Gastroesophageal sphincter (tissue), 4 donors: ENCODE measurements around the gene TOMM34. TPM values are rescaled to one million over a fixed set of nuclear protein-coding genes. Genes with fewer than 3 reads are reported as not detected.

Experiments used
- ATAC-seq: fragments of 150-250 bp; one replicate; pipeline ENCODE4 v1.9.1; 2016; ENCODE audit warnings: mild to moderate bottlenecking, moderate library complexity
- H3K27ac ChIP-seq, 4 donors: fragments of 200-600 bp; sonication (generic) in 3 of 4; 1 replicate in 3 of 4; 2 replicates in 1 of 4; pipeline ENCODE4 v1.5.1; 2016 to 2019
- H3K27me3 ChIP-seq: fragments of 200-600 bp; sonication (generic); one replicate; pipeline ENCODE4 v1.5.1; 2019
- H3K36me3 ChIP-seq, 2 donors: fragments of 200-600 bp; sonication (generic); one replicate each; pipeline ENCODE4 v1.5.1; 2019; ENCODE audit warnings: control low read depth in 1 of 2
- H3K4me1 ChIP-seq, 3 donors: fragments of 200-600 bp; sonication (generic); 1 replicate in 2 of 3; 2 replicates in 1 of 3; pipeline ENCODE4 v1.5.1; 2016 to 2019; ENCODE audit warnings: control low read depth in 2 of 3
- H3K4me3 ChIP-seq, 2 donors: fragments of 200-600 bp; sonication (generic); one replicate each; pipeline ENCODE4 v1.5.1; 2019; ENCODE audit warnings: mild to moderate bottlenecking in 1 of 2, moderate library complexity in 1 of 2
- H3K9me3 ChIP-seq, 3 donors: fragments of 200-600 bp; sonication (generic); one replicate each; pipeline ENCODE4 v1.5.1; 2017 to 2019; ENCODE audit warnings: control low read depth in 2 of 3
- CTCF ChIP-seq, 4 experiments: fragments of 200-600 bp in 2 of 4; fragments of 450-650 bp in 2 of 4; sonication (generic) in 1 of 4; IDR thresholded peaks; one replicate each; pipeline ENCODE4 v1.5.1; 2017 to 2019; ENCODE audit warnings: antibody characterized with exemption in 4 of 4, mild to moderate bottlenecking in 2 of 4, moderate library complexity in 2 of 4
- EP300 ChIP-seq: sonication (generic); formaldehyde crosslinking; IDR thresholded peaks from one replicate; pipeline ENCODE4 v1.6.1; 2017; ENCODE audit warnings: antibody characterized with exemption, mild to moderate bottlenecking
- POLR2A ChIP-seq, 2 donors: fragments of 450-650 bp; IDR thresholded peaks; one replicate each; pipeline ENCODE4 v1.6.1; 2017; ENCODE audit warnings: antibody characterized with exemption in 2 of 2, mild to moderate bottlenecking in 2 of 2, moderate library complexity in 1 of 2
- POLR2AphosphoS5 ChIP-seq: sonication (generic); formaldehyde crosslinking; IDR thresholded peaks from one replicate; pipeline ENCODE4 v1.6.1; 2017; ENCODE audit warnings: antibody characterized with exemption
- WGBS, 2 donors: methylation state at CpG; one replicate each; pipeline ENCODE4 v1.1.5; 2018; ENCODE audit warnings: low coverage in 1 of 2; 5-methylcytosine and 5-hydroxymethylcytosine counted together
- total RNA-seq, 4 donors: library from RNA; depleted of rRNA; stranded (reverse); fragments of >200 nt; gene quantifications; one replicate each; pipeline ENCODE4 v1.1.0, GENCODE V29; 2016

The TOMM34 gene
- total RNA-seq, 4 donors from 2014 or later = 6.8 to 16.5 (median 13.8) TPM

DNA sequence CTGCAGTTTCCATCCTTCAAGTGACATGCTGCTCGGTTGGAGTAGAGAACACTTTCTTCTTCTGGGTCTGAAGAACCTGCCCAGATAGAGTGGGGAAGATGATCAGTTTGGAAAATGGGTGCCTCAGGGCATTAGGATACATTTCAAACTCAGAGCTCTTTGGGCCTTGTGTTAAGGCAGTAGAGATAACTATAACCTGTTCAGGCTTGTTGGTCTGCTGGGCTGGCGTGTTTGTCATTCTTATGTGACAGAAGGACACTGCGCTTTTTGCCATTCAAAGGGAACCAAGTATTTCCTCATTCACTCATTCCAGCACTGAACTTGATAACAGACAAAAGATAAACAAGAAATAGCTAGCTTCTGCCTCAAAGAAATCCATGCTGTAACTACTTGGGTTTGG lies 3.8 kb downstream of the TOMM34 start:
- Histone ChIP-seq H3K9me3 (no peaks in the 10 kb centered on the region), H3K27me3 (no peaks in the 10 kb centered on the region), H3K36me3 (peaks cover 0 to 55% of the 10 kb centered on the region in 2 donors), H3K4me1 (peaks cover 0 to 31% (median 0%) of the 10 kb centered on the region in 3 donors), H3K27ac (no peak overlapping the region), H3K4me3 (no peak overlapping the region)
- WGBS, 2 donors = 78 to 86% methylated on average over 2 of the region's 3 CpGs
- no peak for TF ChIP-seq POLR2A (IDR thresholded peaks at IDR 0.05)
- no peak for ATAC-seq

DNA sequence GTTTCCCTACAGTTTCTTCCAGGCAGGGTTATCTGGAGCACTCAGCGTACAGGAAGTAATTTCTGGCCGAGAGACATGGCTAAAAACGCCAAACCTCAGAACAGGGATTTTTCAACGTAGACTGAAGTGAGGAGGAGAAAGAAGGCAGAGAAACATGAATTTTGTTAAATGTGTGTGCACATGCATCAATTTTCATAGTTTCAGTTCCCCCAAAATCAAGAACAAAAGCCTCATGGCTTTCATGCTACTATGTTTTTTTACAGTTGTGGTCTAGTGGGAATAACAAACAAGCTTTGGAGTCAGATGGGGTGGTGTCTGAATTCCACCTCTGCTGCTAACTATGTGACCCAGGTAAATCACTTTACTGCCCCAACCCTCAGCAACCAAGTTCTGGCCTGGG lies 4.9 kb downstream of the TOMM34 start:
- ATAC-seq = no peak
- H3K36me3 ChIP-seq = peaks cover 6 to 66% of the 10 kb centered on the region in 2 donors

DNA sequence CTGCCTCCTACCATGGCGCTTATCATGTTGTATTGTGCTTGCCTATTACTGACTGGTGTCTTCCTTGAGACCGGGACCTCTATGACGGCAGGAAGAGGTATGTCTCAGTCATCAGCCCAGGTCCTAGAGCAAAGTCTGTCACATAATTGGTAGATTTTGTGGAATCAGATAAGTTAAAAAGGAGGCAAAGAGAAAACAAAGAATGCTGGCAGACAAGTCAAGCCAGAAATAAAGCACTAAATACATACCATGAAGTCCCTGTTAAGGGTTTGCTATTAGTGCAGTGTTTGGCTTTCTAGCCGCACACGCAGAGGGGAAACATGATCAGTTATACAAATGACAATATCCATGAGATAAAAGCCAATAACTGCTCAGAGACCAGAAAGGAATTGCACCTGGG lies 6.0 kb downstream of the TOMM34 start:
- ATAC-seq = no peak
- WGBS, 2 donors = 100% methylated on average over 2 of the region's 5 CpGs
- H3K27ac ChIP-seq = no peak overlapping the region
- no peaks in the 10 kb centered on the region for H3K27me3 ChIP-seq
- no peak overlapping the region for H3K4me3 ChIP-seq
- peaks cover 0 to 17% (median 0%) of the 10 kb centered on the region in 3 donors for H3K4me1 ChIP-seq
- H3K36me3 ChIP-seq = peaks cover 6 to 77% of the 10 kb centered on the region in 2 donors
- H3K9me3 ChIP-seq = no peaks in the 10 kb centered on the region
- TF ChIP-seq POLR2A (IDR thresholded peaks at IDR 0.05) (no peak), POLR2AphosphoS5 (no peak), CTCF (IDR thresholded peaks at IDR 0.05) (no peak), EP300 (no peak)

More for the DNA sequence above, 4.9 kb downstream of the TOMM34 start:
- H3K4me1 ChIP-seq = peaks cover 0 to 22% (median 0%) of the 10 kb centered on the region in 3 donors
- WGBS, 2 donors = 69 to 100% methylated on average over 3 to 4 of the region's 4 CpGs
- H3K4me3 ChIP-seq = no peak overlapping the region
- no peak for TF ChIP-seq POLR2A (IDR thresholded peaks at IDR 0.05)
- no peaks in the 10 kb centered on the region for H3K9me3 ChIP-seq
- H3K27me3 ChIP-seq = no peaks in the 10 kb centered on the region
- no peak overlapping the region for H3K27ac ChIP-seq

GRCh38 chr20:44952731-44953130 lies 7.5 kb downstream of the TOMM34 start:
- WGBS, 2 donors = 100% methylated on average over 1 of the region's 1 CpG
- Histone ChIP-seq H3K27me3 (no peaks in the 10 kb centered on the region), H3K4me1 (peaks cover 0 to 2% (median 0%) of the 10 kb centered on the region in 3 donors), H3K36me3 (peaks cover 6 to 92% of the 10 kb centered on the region in 2 donors), H3K9me3 (no peaks in the 10 kb centered on the region), H3K4me3 (no peak overlapping the region), H3K27ac (no peak overlapping the region)
- no peak for TF ChIP-seq POLR2AphosphoS5
- no peak for TF ChIP-seq POLR2A (IDR thresholded peaks at IDR 0.05)
- TF ChIP-seq EP300 = no peak
- TF ChIP-seq CTCF (IDR thresholded peaks at IDR 0.05) = no peak
- ATAC-seq = no peak

DNA sequence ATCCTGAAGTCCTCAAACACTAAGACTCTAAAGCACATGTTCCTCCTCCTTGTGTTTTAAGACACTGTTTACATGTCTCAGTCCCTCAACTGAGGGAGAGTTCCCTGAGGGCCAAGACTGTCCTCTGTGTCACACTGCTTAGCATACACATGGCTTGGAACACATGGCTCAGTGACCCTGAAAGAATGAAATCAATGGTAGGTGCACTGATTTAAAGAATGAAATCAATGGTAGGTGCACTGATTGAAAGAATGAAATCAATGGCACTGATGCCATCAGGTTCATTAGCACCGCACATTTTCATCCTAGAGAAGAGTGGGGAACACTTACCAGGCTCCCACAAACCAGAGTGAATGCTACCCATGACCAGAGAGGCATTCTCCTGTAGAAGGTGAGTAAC lies 9.8 kb downstream of the TOMM34 start:
- 100% methylated on average over 1 of the region's 1 CpG; no CpG with 5 or more reads in 1 of the 2 donors for WGBS, 2 donors
- peaks cover 6 to 98% of the 10 kb centered on the region in 2 donors for H3K36me3 ChIP-seq
- H3K4me1 ChIP-seq = no peaks in the 10 kb centered on the region
- H3K27ac ChIP-seq = no peak overlapping the region
- H3K27me3 ChIP-seq = no peaks in the 10 kb centered on the region
- TF ChIP-seq EP300 = no peak
- TF ChIP-seq POLR2AphosphoS5 = no peak
- no peak for TF ChIP-seq CTCF (IDR thresholded peaks at IDR 0.05)
- TF ChIP-seq POLR2A (IDR thresholded peaks at IDR 0.05) = no peak
- no peak overlapping the region for H3K4me3 ChIP-seq
- ATAC-seq = no peak
- H3K9me3 ChIP-seq = no peaks in the 10 kb centered on the region

DNA sequence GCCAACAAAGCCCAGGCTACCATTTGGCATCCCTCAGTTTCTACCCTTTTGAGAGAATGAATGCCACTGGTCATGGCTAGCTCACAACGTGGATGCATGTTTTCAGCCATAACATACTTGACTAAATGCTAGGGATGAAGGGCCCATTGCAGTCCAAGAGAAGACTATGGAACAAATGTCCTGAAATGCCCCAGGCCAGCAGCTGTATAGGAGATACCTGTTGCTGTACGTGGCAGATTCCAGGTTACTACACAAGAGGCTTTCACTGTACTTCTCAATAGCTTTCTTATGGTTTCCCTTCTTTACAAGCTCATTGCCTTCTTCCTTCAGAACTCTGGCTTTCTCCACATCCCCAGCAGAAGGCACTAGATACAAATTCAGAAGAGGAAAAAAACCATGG lies 11.7 kb downstream of the TOMM34 start:
- Histone ChIP-seq H3K27ac (no peak overlapping the region), H3K4me1 (no peaks in the 10 kb centered on the region), H3K4me3 (no peak overlapping the region), H3K36me3 (peaks cover 6 to 98% of the 10 kb centered on the region in 2 donors), H3K9me3 (no peaks in the 10 kb centered on the region), H3K27me3 (no peaks in the 10 kb centered on the region)
- no peak for ATAC-seq
- WGBS, 2 donors = 58 to 100% methylated on average over 2 of the region's 2 CpGs
- TF ChIP-seq POLR2AphosphoS5 (no peak), POLR2A (IDR thresholded peaks at IDR 0.05) (no peak), CTCF (IDR thresholded peaks at IDR 0.05) (no peak), EP300 (no peak)
